HG02970 (cell line): ENCODE results near the gene FBXL14.

Experiments used
- ATAC-seq: cut with Tn5 transposase; IDR thresholded peaks from one replicate; pipeline ENCODE4 v1.9.1; 2021; ENCODE audit warnings: mild to moderate bottlenecking, moderate library complexity, moderate number of reproducible peaks; ENCODE audit not compliant: unreplicated experiment, low FRiP score

FBXL14 gene

DNA sequence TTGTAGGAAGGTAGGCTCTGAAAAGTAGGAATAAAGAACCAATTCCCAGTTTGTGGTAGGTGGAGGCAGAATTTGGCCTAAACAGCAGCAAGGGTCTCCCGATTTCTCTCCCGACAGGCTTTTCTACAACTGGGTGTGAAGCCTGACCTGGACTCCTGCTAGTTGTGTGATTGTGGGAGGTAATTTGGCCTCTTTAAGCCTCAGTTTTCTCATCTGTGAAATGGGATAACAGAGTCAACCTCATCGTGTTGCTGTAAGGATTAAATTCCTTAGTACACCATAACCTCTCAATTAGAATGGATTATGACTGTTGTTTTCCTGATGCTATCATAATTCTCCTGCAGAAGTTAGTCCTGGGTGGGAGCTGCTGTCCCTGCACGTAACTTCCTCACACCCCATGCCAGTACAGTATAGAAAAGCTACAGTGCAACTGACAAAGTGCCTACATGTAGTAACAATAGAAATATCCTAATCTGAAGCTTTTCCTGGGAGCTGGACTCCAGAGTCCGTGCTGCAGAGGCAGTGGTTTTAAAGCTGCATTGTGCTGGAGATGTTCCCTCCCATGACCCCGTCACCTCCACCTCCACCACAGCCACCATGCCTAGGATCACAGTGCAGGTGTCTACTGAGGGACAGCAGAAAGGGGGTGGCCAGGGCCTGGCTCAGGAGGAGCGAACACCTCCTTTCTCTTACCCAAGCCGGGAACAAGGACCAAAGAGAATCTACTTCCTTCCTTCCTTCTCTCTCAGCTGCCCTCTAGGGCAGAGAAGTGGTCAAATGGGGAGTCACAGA lies 76.5 kb downstream of the FBXL14 start:
- ATAC-seq, result no peak

DNA sequence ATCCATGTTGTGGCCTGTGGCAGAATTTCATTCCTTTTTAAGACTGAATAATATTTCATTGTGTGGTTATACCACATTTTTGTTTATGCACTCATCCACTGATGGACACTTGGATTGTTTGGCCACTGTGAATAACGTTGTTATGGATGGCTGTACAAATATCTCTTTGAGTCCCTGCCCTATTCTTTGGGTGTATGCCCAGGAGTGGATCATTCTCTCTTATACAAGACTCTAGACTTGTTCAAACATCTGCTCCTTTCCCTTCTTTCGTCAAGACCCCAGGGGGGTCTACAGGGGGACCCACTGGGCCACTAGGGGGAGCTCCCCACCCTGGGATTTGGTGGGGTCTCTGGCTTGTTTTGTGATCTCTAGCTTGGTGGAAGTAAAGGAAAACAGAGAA lies 77.4 kb downstream of the FBXL14 start:
- no peak for ATAC-seq
